T follicular helper cell (primary cell): ENCODE results near the gene FRMD4A.

ENCODE experiments used
- DNase-seq: peaks from one replicate; pipeline ENCODE4 v3.0.0-alpha.2; 2020; ENCODE audit warnings: low read depth
- total RNA-seq, 2 experiments: gene quantifications; one replicate each; lab custom pipeline; 2026; lab: John Stamatoyannopoulos, UW

FRMD4A gene
- total RNA-seq, result 0.56 to 2.0 reads per million in 2 experiments

- DNase-seq, result no peak
These were observed at the start of gene FRMD4A for GRCh38 chr10:14330388-14331061. TSS of gene FRMD4A (minus strand) at chr10:14330924.

- DNase-seq, result no peak
These were observed 49.0 kb upstream of the FRMD4A start for GRCh38 chr10:14379556-14380280.

DNA sequence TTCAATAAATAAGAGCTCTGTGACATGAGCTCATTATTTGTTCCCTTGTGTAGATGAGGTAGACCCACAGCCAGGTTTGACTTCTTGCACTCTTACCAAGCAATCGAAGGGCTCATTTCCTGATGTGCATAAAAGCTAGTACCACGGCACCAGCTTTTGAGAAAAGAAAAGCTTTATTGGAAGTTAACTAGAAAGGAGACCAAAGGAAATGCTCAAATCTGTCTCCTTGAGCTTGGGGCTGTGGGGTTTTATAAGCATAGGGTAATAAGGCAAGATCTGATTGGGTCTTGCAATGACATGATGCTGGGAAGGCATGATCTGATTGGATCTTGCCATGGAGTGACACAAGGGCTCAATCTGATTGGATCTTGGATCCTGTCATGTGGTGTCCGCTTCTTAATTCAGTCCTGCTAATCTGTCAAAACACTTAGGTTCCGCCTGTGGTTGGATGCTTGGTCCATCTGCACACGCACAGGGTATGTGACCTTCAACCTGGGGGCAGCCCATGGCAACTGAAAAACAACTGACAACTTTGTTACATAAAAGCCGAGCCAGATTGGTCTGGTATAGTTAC, 47.8 kb upstream of the FRMD4A start:
- no peak for DNase-seq

GRCh38 chr10:14377591-14378175, 47.0 kb upstream of the FRMD4A start:
- no peak for DNase-seq

DNA sequence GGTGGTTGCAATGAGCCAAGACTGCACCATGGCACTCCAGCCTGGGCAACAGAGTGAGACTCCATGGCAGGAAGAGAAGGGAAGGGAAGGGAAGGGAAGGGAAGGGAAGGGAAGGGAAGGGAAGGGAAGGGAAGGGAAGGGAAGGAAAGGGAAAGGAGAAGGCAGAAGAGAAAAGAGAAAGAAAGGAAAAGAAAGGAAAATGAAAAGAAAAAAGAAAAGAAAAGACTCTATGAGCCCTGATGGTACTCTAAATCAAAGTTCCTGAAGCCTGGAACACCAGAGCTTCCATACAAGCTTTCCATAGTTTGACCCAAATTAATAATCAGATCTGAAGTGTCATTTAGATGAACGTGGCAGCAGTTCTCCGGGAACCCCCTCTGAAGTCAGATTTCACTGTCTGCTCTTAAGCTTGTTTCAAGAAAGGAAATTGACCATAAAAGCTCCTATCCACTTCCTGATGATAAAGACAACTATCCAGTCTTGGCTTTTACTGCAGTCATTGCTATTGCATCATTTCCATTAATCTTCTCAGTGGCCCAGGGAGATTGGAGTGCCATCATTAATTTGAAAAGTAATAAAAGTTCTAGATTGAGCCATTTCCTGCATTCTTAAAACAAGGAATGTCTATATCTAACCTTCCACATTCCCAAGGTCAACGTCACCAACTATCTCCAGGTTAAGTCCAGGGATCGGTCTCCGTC, 44.2 kb upstream of the FRMD4A start:
- DNase-seq, result no peak

GRCh38 chr10:14372606-14373005, 41.9 kb upstream of the FRMD4A start:
- DNase-seq, result no peak

DNA sequence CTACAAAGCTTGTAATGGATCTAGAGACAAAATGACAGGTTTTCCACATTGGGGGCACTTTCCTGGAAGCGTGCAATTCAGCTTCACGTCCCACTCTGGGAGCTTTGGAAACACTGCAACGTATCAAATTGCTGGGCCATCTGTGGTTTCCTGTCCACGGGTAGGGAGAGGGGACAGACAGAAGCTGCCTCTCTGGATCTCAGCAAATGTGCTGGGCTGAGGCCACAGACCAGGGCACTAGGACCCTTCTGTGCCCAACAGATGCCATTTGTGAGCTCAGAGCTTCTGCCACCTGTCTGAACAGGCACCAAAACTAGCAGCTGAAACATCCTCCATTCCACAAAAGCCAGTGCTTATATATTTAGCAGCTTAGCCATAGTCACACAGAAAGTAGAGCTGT, 40.9 kb upstream of the FRMD4A start:
- DNase-seq, result no peak

GRCh38 chr10:14370894-14371293, 40.2 kb upstream of the FRMD4A start:
- no peak for DNase-seq

DNA sequence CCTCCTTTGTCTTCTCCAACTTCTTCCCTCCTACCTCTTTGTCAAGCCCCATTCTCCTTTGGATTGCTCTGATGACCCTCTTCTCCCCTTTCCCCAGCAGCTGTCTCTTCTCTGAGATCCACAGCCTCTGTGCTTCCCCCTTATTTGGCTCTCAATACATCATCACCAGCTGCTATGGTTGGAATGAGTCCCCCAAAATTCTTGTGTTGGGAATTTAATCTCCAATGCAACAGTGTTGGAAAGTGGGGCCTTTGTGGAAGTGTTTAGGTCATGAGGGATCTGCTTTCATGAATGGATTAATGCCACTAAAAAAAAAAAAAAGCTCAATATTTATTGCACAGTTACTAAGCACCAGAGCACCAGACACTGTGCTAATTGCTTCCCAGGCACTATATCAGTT, 39.2 kb upstream of the FRMD4A start:
- DNase-seq, result no peak

- DNase-seq, result no peak
These were observed 36.0 kb upstream of the FRMD4A start for GRCh38 chr10:14366760-14367159.

DNA sequence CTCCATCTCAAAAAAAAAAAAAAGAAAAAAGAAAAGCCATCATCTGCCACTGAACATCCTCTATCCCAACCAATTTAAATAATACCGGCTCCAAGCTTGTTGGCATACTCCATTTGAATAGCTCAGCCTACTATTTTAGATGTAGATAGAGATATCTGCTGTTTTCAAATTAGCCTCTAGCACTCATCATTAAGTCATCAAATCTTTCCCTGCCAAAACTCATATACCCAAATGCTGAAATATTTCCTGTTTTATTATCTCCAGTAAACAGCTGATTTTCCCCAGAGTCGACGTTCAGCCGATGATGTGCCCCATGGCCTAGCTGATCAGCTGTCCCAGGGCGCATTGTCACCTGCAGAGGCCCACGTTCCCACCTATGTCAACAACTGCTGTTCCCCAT, 34.5 kb upstream of the FRMD4A start:
- DNase-seq, result no peak

DNA sequence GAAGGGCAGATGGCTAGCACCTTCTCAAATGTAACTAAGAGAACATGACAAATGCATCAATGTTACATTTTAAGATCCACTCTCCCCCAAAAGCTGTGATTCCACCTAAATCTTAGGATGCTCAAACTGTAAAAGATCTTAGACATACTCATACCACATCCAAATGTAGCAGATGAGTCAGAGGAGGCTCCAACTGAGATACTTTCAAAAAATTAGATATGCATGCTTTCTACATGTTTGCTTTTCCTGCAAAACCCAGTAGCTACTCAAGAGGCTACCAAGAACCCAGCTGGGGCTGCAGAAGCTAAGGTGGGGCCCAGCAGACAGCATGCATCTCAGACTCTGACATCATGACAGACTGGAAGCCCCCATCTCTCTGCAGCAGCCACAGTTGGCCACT, 31.4 kb upstream of the FRMD4A start:
- DNase-seq, result no peak

GRCh38 chr10:14360961-14361360, 30.2 kb upstream of the FRMD4A start:
- no peak for DNase-seq

DNA sequence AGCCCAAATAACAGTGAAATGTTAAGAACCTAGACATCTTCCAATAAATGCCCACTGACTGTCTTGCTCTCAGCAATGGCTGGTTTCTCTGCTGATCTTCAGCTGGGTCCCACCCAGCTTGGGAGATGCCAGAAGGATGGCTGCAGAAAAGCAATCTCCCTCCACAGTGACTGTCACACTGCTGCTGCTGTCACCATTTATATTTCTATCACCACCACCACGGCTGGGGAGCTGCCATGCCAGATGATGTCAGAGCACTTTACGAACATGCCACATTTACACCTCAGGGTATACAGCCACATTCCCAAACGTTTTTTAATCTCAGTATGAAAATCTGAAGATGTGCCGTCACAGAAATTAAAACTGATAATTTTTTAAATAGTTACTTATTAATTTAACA, 29.8 kb upstream of the FRMD4A start:
- no peak for DNase-seq

DNA sequence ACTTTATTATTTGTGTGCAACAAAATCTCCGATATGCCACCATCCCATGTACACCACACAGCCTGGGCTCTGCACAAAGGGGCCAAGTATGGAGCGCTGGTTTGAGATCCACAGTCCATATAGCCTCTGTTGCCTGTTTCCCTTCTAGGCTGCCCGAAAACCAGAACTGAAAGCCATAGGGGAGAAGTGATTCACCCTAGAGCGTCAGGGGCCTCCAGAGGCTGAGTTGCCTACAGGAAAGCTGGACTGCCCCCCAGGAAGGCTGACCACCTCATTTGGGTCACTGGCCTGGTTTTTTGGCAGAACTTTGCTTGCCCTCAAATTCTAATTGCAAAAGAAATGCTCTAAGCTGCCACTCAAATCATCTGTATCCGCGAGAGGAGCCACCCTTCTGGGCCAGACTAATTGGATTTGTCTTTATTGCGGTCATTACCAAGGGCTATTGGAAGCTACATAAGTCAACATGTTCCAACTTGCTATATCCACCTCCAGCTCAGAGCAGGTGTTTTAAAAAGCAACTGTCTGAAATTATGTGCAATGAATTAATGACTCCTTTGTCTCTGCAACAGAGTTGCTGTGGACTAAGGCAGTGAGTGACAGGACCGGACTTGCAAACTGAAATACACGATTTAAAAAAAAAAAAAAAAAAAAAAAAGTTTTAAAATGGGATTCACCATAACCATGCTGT, 28.3 kb upstream of the FRMD4A start:
- DNase-seq, result no peak

DNA sequence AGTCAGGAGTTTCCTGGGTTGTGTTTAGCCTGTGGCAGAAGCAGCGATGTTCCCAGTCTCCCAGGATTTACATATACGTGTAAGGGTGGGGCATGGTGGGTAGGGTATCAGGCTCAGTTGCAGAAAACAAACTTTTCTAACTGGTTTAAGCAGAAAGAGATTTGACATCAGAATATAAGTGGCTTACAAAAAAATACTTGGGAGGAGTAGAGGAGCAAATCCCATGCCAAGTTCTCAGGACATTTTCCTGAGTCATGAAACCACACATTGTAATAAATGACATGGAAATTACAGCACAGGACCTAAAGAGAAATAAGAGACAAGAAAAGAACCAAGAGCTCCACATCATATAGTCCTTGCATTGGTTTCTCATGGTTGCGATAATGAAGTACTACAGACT, 26.2 kb upstream of the FRMD4A start:
- no peak for DNase-seq

- DNase-seq, result no peak
These were observed 25.0 kb upstream of the FRMD4A start for GRCh38 chr10:14355750-14356149.

DNA sequence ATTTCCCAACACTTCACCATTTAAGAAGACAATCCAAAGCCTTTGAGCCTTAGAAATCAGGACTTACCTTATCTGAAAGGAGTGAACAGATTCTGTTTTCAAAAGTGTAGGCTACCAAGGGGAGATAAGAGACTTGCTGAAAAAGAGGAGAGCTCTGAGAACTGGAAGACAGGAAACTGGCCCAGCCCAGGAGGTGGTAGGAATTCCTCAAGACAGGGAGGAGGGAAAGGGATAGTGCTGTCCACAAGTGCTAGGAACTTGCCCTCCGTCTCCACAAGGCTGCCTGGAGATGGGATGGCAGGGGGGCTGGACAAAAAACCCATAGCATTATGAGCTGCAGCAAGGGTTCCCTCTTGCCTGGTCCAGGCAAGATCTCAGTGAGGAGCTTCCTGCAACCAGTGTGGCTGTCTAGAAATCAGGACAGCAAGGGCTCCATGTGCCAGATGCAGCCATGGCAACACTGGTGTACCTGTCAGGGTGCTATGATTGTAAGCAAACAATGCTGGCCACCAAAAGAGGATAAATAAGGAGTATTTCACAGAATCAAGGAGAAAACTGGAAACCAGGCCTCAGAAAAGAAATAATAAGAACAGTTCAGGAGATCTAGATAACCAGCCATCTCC, 22.7 kb upstream of the FRMD4A start:
- DNase-seq, result no peak

DNA sequence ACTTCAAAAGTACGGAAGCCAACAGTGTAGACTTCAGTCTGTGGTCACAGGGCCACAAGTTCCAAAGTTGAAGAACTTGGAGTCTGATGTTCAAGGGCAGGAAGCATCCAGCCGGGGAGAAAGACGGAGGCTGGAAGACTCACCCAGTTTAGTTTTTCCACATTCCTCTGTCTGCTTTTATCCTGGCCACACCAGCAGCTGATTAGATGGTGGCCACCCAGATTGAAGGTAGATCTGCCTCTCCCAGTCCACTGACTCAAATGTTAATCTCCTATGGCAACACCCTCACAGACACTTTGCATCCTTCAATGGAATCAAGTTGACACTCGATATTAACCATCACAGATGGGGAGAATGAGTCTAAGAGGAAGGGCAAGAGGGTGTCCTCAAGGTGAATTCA, 19.3 kb upstream of the FRMD4A start:
- DNase-seq, result no peak

- DNase-seq, result no peak
These were observed 18.4 kb upstream of the FRMD4A start for GRCh38 chr10:14349081-14349480.

GRCh38 chr10:14345262-14345661, 14.5 kb upstream of the FRMD4A start:
- no peak for DNase-seq
